Liver (tissue), 9 donors: Measurements from ENCODE around the gene BID. TPM values are rescaled to one million over a fixed set of nuclear protein-coding genes. Genes with fewer than 3 reads are reported as not detected.

Source experiments
- DNase-seq: peaks from one replicate; pipeline ENCODE4 v3.0.0-alpha.2; 2017; ENCODE audit warnings: low spot score
- H3K27ac ChIP-seq, 2 donors: one replicate each; pipeline ENCODE4 v1.7.0; 2013; ENCODE audit warnings: inconsistent platforms in 2 of 2, low read length in 2 of 2, control low read depth in 1 of 2, low read depth in 1 of 2, mild to moderate bottlenecking in 1 of 2
- H3K27me3 ChIP-seq, 4 donors: one replicate each; pipeline versions ENCODE4 v1.6.1 to v1.7.0; 2013; ENCODE audit warnings: low read length in 3 of 4, inconsistent platforms in 1 of 4, mild to moderate bottlenecking in 1 of 4, moderate library complexity in 1 of 4; ENCODE audit not compliant: control insufficient read depth in 4 of 4, insufficient read depth in 4 of 4
- H3K36me3 ChIP-seq, 4 donors: one replicate each; pipeline versions ENCODE4 v1.6.1 to v1.7.0; 2013; ENCODE audit warnings: low read length in 3 of 4, mild to moderate bottlenecking in 3 of 4, low read depth in 1 of 4, moderate library complexity in 1 of 4; ENCODE audit not compliant: control insufficient read depth in 4 of 4, insufficient read depth in 3 of 4
- H3K4me1 ChIP-seq, 4 donors: one replicate each; pipeline versions ENCODE4 v1.6.1 to v1.7.0; 2013; ENCODE audit warnings: low read length in 3 of 4, mild to moderate bottlenecking in 3 of 4, moderate library complexity in 1 of 4; ENCODE audit not compliant: control insufficient read depth in 4 of 4, insufficient read depth in 4 of 4
- H3K4me3 ChIP-seq, 3 donors: one replicate each; pipeline versions ENCODE4 v1.6.1 to v1.7.0; 2013; ENCODE audit warnings: low read length in 3 of 3, control low read depth in 1 of 3, low read depth in 1 of 3, mild to moderate bottlenecking in 1 of 3
- H3K9ac ChIP-seq, 2 donors: one replicate each; pipeline ENCODE4 v1.7.0; 2013; ENCODE audit warnings: low read length in 2 of 2, mild to moderate bottlenecking in 2 of 2, moderate library complexity in 2 of 2, control low read depth in 1 of 2, low read depth in 1 of 2
- H3K9me3 ChIP-seq, 4 donors: one replicate each; pipeline versions ENCODE4 v1.6.1 to v1.7.0; 2013; ENCODE audit warnings: low read length in 3 of 4; ENCODE audit not compliant: control insufficient read depth in 4 of 4
- ATF3 ChIP-seq: IDR thresholded peaks from 2 replicates; pipeline ENCODE4 v1.6.1; 2016; ENCODE audit warnings: antibody characterized with exemption
- CTCF ChIP-seq: fragments of 150-350 bp; IDR thresholded peaks from 2 replicates; pipeline ENCODE4 v1.5.1; 2017; ENCODE audit warnings: improper control_type of control experiment, low read depth, low read length; ENCODE audit not compliant: missing input control
- EGR1 ChIP-seq, 2 donors: IDR thresholded peaks; 2 replicates each; pipeline ENCODE4 v1.6.1; 2016 to 2018; ENCODE audit warnings: antibody characterized with exemption in 2 of 2, low read depth in 2 of 2
- FOXA1 ChIP-seq: IDR thresholded peaks from 2 replicates; pipeline ENCODE4 v1.6.1; 2016; ENCODE audit warnings: antibody characterized with exemption
- FOXA2 ChIP-seq: IDR thresholded peaks from 2 replicates; pipeline ENCODE4 v1.6.1; 2016; ENCODE audit warnings: antibody characterized with exemption
- GABPA ChIP-seq, 2 donors: IDR thresholded peaks in 1 of 2; conservative IDR thresholded peaks in 1 of 2; 2 replicates each; pipeline ENCODE4 v1.6.1; 2016; ENCODE audit warnings: antibody characterized with exemption in 2 of 2, mild to moderate bottlenecking in 1 of 2, moderate library complexity in 1 of 2
- HNF4A ChIP-seq, 2 donors: conservative IDR thresholded peaks; 2 replicates each; pipeline ENCODE4 v1.6.1; 2016; ENCODE audit warnings: antibody characterized with exemption in 2 of 2, mild to moderate bottlenecking in 2 of 2
- HNF4G ChIP-seq: IDR thresholded peaks from 2 replicates; pipeline ENCODE4 v1.6.1; 2016; ENCODE audit warnings: antibody characterized with exemption
- JUND ChIP-seq, 2 donors: IDR thresholded peaks; 2 replicates each; pipeline ENCODE4 v1.6.1; 2016; ENCODE audit warnings: antibody characterized with exemption in 2 of 2
- MAX ChIP-seq: IDR thresholded peaks from 2 replicates; pipeline ENCODE4 v1.6.1; 2016; ENCODE audit warnings: antibody characterized with exemption
- NR2F2 ChIP-seq: IDR thresholded peaks from 2 replicates; pipeline ENCODE4 v1.6.1; 2016; ENCODE audit warnings: antibody characterized with exemption
- RAD21 ChIP-seq, 2 donors: IDR thresholded peaks; 2 replicates each; pipeline ENCODE4 v1.6.1; 2016; ENCODE audit warnings: antibody characterized with exemption in 2 of 2, mild to moderate bottlenecking in 2 of 2
- REST ChIP-seq: IDR thresholded peaks from 2 replicates; pipeline ENCODE4 v1.6.1; 2016; ENCODE audit warnings: antibody characterized with exemption, mild to moderate bottlenecking
- RXRA ChIP-seq, 2 donors: IDR thresholded peaks; 2 replicates each; pipeline ENCODE4 v1.6.1; 2017 to 2018; ENCODE audit warnings: antibody characterized with exemption in 2 of 2, mild to moderate bottlenecking in 1 of 2
- SP1 ChIP-seq: IDR thresholded peaks from 2 replicates; pipeline ENCODE4 v1.6.1; 2018; ENCODE audit warnings: antibody characterized with exemption, mild to moderate bottlenecking
- TAF1 ChIP-seq: conservative IDR thresholded peaks from 2 replicates; pipeline ENCODE4 v1.6.1; 2016; ENCODE audit warnings: antibody characterized with exemption, mild to moderate bottlenecking
- YY1 ChIP-seq: IDR thresholded peaks from 2 replicates; pipeline ENCODE4 v1.6.1; 2016; ENCODE audit warnings: antibody characterized with exemption, mild to moderate bottlenecking
- ZBTB33 ChIP-seq: IDR thresholded peaks from 2 replicates; pipeline ENCODE4 v1.6.1; 2016; ENCODE audit warnings: antibody characterized with exemption
- WGBS: extraction: QIAGEN DNeasy Blood & Tissue Kit; methylation state at CpG from one replicate; pipeline ENCODE4 v1.1.7; 2013; 5-methylcytosine and 5-hydroxymethylcytosine counted together
- polyA plus RNA-seq, 2 donors: library from polyadenylated mRNA; stranded (reverse) in 1 of 2; unstranded in 1 of 2; fragments of 200-250 nt in 1 of 2; fragments of >200 nt in 1 of 2; fragmentation: Nextera tagmentation in 1 of 2; extraction: Ambion mirVana in 1 of 2; gene quantifications; one replicate each; pipeline versions ENCODE4 v1.2.1 to v1.2.3, GENCODE V29; 2013 to 2015
- total RNA-seq, 2 donors: library from RNA; depleted of rRNA; stranded (reverse); fragments of >200 nt; gene quantifications; one replicate each; pipeline ENCODE4 v1.2.3, GENCODE V29; 2014
- donor health status: healthy.
- donor health status: healthy.
- donor health status: healthy.
- donor health status: healthy.
- donor health status: healthy.

Gene BID
- total and polyA plus RNA-seq, 4 donors = 28.7 to 66.9 (median 52.6) TPM

GRCh38 chr22:17815703-17816254, 41.5 kb upstream of the BID start:
- DNase-seq = no peak
- H3K36me3 ChIP-seq = peaks cover 20 to 75% (median 34%) of the 10 kb centered on the region in 4 donors
- WGBS = 93% methylated on average over 15 of the region's 15 CpGs

More at GRCh38 chr22:17815703-17816254, 41.5 kb upstream of the BID start:
- H3K27ac ChIP-seq = no peak overlapping the region
- H3K9me3 ChIP-seq = no peaks in the 10 kb centered on the region
- H3K4me1 ChIP-seq = no peaks in the 10 kb centered on the region
- no peak overlapping the region for H3K4me3 ChIP-seq
- TF ChIP-seq RAD21 (IDR thresholded peaks at IDR 0.05) (no peak), MAX (no peak), JUND (IDR thresholded peaks at IDR 0.05) (no peak), HNF4A (conservative IDR thresholded peaks at IDR 0.05) (no peak), NR2F2 (no peak), FOXA2 (no peak), GABPA (IDR thresholded peaks at IDR 0.05 in 1 of 2, conservative IDR thresholded peaks at IDR 0.05 in 1 of 2) (no peak), ZBTB33 (no peak), EGR1 (IDR thresholded peaks at IDR 0.05; ENCODE audit: low read depth in 2 of 2) (no peak), YY1 (no peak), REST (no peak), SP1 (no peak), ATF3 (no peak), TAF1 (no peak), HNF4G (no peak), FOXA1 (no peak), CTCF (no peak), RXRA (IDR thresholded peaks at IDR 0.05) (no peak)
- H3K27me3 ChIP-seq = no peaks in the 10 kb centered on the region
- no peak overlapping the region for H3K9ac ChIP-seq
